NCI-H510A treated with DMSO at 0.1 percent for 48 hours (cell line): Measurements from ENCODE around the gene CPEB2.

Experiments
- DNase-seq: peaks from one replicate; lab custom pipeline; 2025; lab: John Stamatoyannopoulos, UW

CPEB2 gene

DNA sequence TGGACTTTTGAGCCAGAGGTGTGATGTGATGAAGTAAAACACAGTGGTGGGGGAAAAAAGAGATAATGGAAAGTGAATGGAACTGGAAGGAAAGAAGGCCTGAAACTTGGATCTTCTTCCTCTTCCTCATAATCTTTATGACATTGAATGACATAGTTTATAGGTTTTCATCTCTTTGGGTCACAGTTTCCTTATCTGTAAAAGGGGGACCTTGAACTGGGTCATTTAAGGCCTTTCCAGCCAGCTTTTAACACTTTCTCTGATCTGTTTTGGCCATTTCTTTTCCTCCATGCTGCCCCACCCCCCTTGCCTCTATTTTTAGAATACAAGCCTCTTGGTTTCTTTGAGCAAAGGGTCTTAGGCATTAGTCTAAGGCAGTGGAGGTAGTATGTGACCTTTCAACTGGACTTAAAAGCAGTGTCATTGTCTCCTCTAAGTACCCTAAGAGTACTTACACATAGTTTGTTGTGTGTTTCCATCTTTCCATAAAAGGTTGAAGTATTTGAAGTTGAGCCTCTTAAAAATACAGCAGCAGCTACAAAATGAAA lies 7.8 kb downstream of the CPEB2 start:
- no peak for DNase-seq

DNA sequence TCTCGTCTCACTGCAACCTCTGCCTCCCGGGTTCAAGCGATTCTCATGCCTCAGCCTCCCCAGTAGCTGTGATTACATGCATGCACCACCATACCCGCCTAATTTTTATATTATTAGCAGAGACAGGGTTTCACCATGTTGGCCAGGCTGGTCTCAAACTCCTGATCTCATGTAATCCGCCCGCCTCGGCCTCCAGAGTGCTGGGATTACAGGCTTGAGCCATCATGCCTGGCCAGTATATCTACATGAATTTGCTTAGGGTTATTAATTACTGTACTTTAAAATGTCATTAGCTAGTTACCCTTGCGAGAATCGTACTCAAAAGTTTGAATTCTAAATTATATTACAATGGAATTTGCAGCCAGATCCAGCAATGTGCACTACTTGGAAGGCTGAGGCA lies 8.9 kb downstream of the CPEB2 start:
- no peak for DNase-seq

DNA sequence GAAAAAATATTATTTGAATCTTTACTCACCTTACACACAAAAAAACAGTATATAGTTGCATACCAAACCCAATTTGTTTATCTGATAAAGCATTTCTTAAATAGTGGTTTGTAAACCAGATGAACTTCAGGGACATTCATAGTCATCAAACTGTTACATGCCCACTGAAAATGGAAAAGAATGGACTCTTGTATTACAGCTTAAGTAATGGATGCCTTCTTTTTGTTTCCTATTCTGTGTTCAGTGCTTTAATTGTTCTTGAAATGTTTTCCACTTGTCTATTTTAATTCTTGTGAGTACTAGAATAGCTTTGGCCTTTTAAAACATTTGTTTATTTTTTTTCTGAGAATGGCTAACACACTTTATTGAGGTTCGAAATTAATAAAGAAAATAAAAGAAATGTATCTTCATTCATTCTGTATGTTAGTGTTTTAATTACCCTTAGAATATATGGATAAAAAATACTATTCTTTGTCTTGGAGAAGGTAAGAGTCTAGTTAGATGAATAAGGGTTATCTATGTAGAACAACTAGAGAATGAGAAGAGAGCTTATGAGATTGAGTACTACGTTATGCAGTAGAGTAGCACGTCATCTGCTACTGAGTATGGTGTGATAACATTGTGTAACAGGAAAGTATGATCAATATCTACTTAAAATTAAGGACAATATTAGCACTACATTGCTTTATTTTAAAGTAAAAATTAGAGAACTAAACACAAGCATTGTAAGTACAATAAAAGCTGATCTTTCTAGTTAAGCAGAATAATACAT lies 9.9 kb downstream of the CPEB2 start:
- no peak for DNase-seq

GRCh38 chr4:15013585-15013984 lies 11.3 kb downstream of the CPEB2 start:
- DNase-seq: no peak

DNA sequence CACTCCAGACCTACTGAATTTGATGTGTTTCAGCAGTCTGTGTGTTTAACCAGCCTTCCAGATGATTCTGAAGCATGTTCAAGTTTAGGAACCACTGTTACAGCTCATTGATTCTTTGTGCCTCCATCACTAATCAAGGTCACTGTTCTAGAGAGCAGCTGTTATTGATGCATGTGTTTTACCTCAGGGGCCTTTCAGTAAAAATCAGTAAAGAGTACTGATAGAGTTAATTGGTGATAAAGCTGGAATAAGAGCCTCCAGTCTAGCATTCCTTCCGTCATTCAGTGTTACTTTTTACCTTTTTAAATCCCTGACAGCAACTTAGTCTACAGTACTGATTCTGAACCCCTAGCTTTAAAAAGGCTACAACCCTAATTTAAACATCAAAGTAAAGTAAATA lies 12.9 kb downstream of the CPEB2 start:
- no peak for DNase-seq

DNA sequence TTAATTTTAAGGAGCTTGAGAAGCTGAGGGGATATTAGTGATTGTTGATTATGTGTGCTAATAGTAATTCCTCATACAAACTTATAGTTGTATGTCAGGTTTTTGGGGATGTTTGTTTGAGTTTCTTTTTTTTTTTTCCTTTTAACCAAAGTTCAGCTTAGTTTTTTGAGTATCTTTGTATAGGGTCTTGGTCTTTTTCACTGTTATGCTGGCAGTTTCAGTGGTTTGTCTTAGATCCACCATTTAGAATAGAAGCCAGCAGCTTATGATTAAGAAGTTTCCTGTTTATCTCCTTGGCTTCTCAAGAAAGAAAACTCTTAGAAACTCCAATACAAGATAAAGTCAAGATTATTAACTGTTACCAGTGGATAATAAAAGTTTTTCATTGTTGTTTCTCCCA lies 16.1 kb downstream of the CPEB2 start:
- DNase-seq: no peak

DNA sequence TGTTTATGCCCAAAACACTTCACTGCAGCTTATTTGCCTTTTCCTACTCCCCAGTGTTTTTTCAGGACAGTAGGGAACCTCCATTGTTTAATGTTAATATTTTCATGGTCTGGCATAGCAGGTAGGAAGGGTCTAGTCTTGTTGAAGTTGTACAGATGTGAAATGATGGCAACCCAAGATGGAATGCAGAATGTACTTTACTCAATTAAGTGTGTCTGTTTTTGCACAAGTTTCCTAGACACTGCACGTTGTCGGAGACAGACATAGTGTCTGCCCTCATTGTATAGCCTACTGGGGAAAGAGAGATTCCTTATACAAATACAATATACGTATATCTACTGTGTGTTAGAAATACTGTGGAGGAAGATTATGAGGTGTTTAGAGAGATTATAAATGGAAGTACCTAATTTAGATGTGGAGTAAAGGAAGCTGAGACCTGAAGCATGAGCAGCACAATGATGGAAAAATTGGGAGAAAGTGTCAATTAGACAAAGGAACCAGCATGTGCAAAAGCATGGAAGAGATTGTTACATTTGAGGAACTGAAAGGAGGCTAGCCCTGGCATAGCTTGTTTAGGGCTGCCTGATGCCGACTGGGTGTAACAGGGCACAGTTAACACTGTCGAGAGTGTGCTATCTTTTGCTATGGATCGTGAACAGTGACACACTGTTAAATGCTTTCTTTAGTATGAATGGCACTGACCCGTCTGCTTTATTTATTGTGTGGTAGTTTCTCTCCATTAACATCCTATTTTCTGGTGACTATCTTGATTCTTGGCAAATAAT lies 18.4 kb downstream of the CPEB2 start:
- no peak for DNase-seq

GRCh38 chr4:15021311-15021710 lies 19.0 kb downstream of the CPEB2 start:
- no peak for DNase-seq

DNA sequence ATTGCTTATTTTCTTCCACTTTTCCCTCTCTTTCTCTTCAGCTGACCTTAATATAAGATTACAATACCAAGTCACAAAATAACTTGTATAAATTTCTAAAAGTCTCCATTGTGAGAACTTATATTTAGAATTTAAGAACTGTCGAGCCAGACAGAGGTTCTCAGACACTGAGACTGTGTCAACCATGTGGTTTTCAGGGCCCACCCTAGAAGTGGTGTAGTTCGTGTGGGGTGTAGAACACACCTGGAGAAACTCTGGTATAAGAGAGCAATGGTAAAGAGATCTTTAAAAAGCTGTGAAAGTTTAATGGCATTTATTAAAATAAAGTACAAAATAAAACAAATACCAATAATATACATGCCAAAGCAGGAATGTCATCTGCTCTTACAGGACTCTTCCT lies 19.7 kb downstream of the CPEB2 start:
- DNase-seq: no peak

GRCh38 chr4:15024386-15024785 lies 22.1 kb downstream of the CPEB2 start:
- no peak for DNase-seq

DNA sequence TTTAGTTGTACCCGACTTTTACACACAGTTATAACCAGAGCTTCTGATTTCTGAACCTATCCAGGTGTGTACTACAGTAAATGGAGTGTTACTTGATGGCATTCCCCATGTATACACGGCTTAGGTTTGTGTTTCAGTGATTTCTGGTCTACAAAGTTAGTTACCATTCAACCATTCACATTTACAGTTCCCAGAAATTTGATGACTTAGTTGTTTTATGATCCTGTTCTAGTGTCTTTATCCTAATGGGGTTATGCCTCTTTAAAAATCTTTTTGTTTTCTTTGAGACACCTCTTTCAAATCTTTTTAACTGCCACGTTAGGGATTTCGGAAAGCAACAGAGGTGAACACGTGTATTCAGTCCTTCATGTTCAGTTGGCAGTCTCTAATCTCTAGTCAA lies 23.4 kb downstream of the CPEB2 start:
- DNase-seq: no peak

- no peak for DNase-seq
Observed at GRCh38 chr4:15027921-15028435, 25.7 kb downstream of the CPEB2 start.

GRCh38 chr4:15031197-15031596 lies 28.9 kb downstream of the CPEB2 start:
- no peak for DNase-seq

DNA sequence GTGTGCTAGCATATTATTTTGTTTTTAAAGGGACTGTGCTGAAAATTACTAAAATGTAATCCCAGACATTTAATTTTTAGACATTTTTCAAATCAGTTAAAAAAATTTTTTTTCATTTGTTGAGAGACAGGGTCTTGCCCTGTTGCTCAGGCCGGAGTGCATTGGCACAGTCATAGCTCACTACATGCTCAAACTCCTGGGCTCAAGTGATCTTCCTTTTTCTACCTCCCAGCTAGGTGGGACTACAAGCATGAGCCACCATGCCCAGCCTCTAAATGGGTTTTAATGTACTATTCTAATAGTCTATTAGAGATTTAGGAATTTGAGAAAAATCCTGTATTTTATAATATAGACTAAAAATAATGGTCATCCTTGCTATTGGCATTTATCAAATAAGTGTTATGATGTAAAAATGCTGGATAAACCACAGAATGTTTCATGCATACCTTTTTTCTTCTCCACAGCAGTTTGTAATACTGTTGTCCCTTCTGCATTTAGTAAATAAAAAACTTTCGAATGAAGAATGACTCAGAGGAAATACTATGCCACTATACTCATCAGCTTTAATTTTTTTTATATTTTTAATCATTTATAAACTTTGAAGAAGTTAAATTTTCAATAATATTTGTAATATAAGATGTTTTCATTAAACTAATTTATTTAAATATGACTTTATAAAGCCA lies 29.9 kb downstream of the CPEB2 start:
- DNase-seq: no peak

DNA sequence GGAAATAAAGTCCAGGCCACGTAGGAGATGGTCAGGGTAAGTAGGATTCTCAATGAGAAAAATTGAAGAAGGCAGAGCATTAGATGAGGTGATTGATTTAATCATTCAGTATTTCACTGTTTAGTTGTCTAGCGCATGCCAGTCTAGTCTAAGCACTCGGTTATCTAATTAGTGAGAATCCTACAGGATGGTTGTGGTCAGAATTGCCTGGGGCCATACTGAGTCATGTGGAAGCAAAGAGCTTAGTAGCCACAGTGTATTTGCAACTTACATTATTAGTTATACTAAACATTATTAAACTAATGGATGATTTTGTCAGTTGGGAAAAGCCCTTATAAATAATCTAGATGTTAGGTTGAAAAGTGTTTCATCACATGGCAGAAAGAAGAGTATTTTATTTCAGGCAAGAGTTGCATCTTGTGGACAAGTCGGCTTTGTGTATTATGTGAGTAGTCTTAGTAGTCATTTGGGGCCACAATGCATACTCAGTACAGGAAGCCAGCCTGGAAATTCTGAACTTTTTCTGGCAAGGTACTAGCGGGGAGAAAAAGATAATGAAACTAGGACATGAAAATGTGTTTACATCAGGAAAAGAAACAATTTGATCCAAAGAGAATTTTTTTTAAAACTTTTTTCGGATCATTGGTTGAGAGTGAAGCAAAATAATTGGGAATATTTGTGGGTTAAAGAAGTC lies 31.9 kb downstream of the CPEB2 start:
- DNase-seq: no peak

- no peak for DNase-seq
Observed at GRCh38 chr4:15035159-15035558, 32.9 kb downstream of the CPEB2 start.

DNA sequence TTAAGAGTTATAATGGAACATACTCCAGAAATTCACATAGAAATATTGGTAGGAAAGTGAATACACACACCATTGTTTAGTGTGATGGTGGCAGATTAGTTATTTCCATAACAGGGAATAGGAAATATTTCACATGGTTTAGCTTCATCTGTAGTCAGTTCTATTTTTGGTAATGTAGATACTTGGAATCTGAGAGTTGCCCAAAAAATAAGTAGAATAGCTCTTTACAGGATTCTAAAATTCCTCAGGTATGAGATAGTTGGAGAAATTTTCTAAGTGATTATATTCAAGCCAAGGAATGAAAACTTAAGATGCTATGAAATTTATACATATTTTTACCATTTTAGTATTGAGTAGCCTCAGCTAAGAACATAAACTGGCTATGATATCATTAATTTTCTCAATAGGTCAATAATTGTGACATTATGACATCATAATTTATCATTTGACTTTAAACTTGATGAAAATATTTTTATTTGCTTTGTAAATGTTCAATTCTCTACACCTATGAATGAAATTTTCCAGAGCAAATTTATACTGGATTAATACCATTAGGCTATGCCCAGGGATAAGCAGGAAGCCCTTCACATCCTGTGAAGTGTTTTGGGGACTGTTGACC lies 35.8 kb downstream of the CPEB2 start:
- DNase-seq: no peak

GRCh38 chr4:15040916-15041463 lies 38.7 kb downstream of the CPEB2 start:
- no peak for DNase-seq

DNA sequence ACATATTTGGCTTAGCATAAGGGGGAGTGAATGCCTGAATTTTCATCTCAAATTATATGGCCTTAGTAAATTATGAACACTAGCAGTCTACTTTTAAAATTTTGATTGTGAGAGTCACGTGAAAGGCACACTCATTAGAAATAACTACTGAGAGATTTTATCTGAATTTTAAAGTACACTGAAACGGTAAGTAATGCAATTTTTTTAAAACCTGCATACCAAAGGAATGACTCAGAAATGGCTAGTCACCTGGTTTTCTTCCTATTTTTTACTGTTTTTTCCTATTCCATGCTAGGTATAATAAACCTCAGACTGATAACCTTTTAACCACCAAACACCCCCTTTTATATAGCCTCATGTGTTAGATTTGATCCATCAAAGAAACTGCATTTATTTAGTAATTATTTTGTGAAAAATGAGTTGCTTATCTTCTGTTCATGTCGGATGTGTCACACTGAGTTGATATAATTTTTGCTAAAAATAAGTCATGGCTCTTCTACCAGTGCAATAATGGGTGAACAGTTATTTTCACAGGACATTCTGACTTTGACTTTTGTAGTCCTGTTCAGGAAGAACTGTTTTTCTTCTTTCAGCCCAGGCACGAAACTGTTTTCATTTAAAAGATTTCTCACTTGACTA lies 40.4 kb downstream of the CPEB2 start:
- no peak for DNase-seq

GRCh38 chr4:15043226-15043625 lies 40.9 kb downstream of the CPEB2 start:
- DNase-seq: peak; percentile 5

GRCh38 chr4:15043922-15044321 lies 41.6 kb downstream of the CPEB2 start:
- no peak for DNase-seq
